Measurements from ENCODE around the gene PCDHB9.

PCDHB9 gene

DNA sequence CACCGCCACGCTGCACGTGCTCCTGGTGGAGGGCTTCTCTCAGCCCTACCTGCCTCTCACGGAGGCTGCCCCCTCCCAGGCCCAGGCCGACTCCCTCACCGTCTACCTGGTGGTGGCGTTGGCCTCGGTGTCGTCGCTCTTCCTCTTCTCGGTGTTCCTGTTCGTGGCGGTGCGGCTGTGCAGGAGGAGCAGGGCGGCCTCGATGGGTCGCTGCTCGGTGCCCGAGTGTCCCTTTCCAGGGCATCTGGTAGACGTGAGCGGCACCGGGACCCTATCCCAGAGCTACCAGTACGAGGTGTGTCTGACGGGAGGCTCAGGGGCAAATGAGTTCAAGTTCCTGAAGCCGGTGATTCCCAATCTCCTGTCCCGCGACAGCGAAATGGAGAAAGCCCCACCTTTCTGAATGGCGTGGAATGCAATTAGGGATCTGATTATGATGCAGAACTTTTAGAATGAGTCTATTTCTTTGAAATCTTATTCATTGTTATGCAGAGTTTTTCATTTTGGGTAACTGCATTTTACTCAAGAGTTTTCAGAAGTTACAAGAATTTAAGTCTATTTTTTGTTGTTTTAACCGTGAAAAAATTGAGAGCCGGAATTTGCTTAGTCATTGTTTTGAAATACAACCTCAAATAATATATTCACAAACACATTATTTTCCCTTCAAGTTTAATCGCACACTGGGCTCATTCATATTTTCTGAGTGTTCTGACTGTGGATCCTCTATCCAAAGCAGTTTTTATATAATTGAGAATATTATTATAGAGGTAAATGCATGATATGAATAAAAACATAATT is 49.8 kb downstream of the PCDHB9 start:
- no peak for DNase-seq (ENCODE audit: low spot score)

All from pons (tissue), 1 donor.